GM12878 (cell line): ENCODE data around the gene PPP1CA. TPM values are rescaled to one million over a fixed set of nuclear protein-coding genes. Genes with fewer than 3 reads are reported as not detected.

Experiments
- ATAC-seq: fragments of 200-7000 bp; cut with Tn5 transposase; 3 replicates; pipeline ENCODE4 v1.9.1; 2020; ENCODE audit warnings: mild to moderate bottlenecking, moderate library complexity
- BruUV-seq: library from RNA; stranded (reverse); fragments of 400-500 nt; replicated peaks from 2 replicates; lab custom pipeline; 2021; lab: Mats Ljungman, UMichigan
- CTCF ChIA-PET: fragments of 300-600 bp; sonication (Branson Sonifier 250); formaldehyde crosslinking; extraction: SDS; loops from one replicate; lab custom pipeline; 2021; ENCODE audit warnings: inconsistent platforms; lab: Yijun Ruan, JAX
- POLR2A ChIA-PET: fragments of 350-600 bp; formaldehyde crosslinking; extraction: SDS; loops from one replicate; lab custom pipeline; 2021; ENCODE audit warnings: inconsistent platforms; lab: Charles Lee
- RAD21 ChIA-PET: fragments of 300-600 bp; sonication (Branson Sonifier 250); formaldehyde crosslinking; loops from one replicate; lab custom pipeline; 2023; ENCODE audit warnings: antibody characterized with exemption; ENCODE audit not compliant: unreplicated experiment; lab: Charles Lee
- SMC1A ChIA-PET: fragments of 300-600 bp; sonication (Branson Sonifier 250); formaldehyde crosslinking; loops from one replicate; lab custom pipeline; 2023; ENCODE audit not compliant: unreplicated experiment, uncharacterized antibody; lab: Charles Lee
- DNase-seq: peaks from one replicate; pipeline ENCODE4 v3.0.0-alpha.2; 2011; ENCODE audit warnings: low read depth, low spot score
- FAIRE-seq: peaks from 3 replicates; lab custom pipeline; 2011; peaks lifted over from hg19 to GRCh38; lab: Jason Lieb, UNC
- H2AFZ ChIP-seq: 2 replicates; pipeline ENCODE4 v1.6.0; 2011; ENCODE audit warnings: low read depth, low read length, control low read depth; ENCODE audit not compliant: control insufficient read depth
- H3K27ac ChIP-seq: 2 replicates; pipeline ENCODE4 v1.5.1; 2011; ENCODE audit warnings: control low read depth; ENCODE audit not compliant: control insufficient read depth, insufficient read depth
- H3K27me3 ChIP-seq, 2 experiments: replicated peaks in 1 of 2; 2 replicates each; pipeline versions ENCODE4 v1.6.0 to v1.6.1; 2011; ENCODE audit warnings: low read length in 1 of 2; ENCODE audit not compliant: control insufficient read depth in 2 of 2, insufficient read depth in 2 of 2
- H3K36me3 ChIP-seq, 2 experiments: 2 replicates each; pipeline ENCODE4 v1.5.1; 2011; ENCODE audit warnings: low read length in 1 of 2; ENCODE audit not compliant: control insufficient read depth in 2 of 2, insufficient read depth in 2 of 2
- H3K4me1 ChIP-seq: 2 replicates; pipeline ENCODE4 v1.6.1; 2011; ENCODE audit warnings: mild to moderate bottlenecking, low read length, moderate library complexity, mixed read lengths; ENCODE audit not compliant: control insufficient read depth, insufficient read depth
- H3K4me2 ChIP-seq: 2 replicates; pipeline ENCODE4 v1.6.0; 2011; ENCODE audit warnings: control low read depth; ENCODE audit not compliant: control insufficient read depth, insufficient read depth
- H3K4me3 ChIP-seq: fragments of 200-600 bp; sonication (generic); 2 replicates; pipeline ENCODE4 v1.5.1; 2016
- H3K79me2 ChIP-seq: 2 replicates; pipeline ENCODE4 v1.6.0; 2011; ENCODE audit warnings: low read length; ENCODE audit not compliant: control insufficient read depth, insufficient read depth
- H3K9ac ChIP-seq: 2 replicates; pipeline ENCODE4 v1.8.0; 2011; ENCODE audit warnings: low read length, control low read depth, mixed read lengths; ENCODE audit not compliant: control insufficient read depth, insufficient read depth
- H3K9me3 ChIP-seq: replicated peaks from 3 replicates; pipeline ENCODE4 v1.5.1; 2011; ENCODE audit warnings: mild to moderate bottlenecking, low read length; ENCODE audit not compliant: control insufficient read depth, insufficient read depth
- H4K20me1 ChIP-seq: 2 replicates; pipeline ENCODE4 v1.6.0; 2011; ENCODE audit not compliant: control insufficient read depth, insufficient read depth
- ATF3 ChIP-seq: IDR thresholded peaks from 2 replicates; pipeline ENCODE4 v1.6.1; 2011; ENCODE audit warnings: low read depth, mild to moderate bottlenecking, low read length, moderate library complexity, borderline replicate concordance; ENCODE audit errors: extremely low read depth
- BHLHE40 ChIP-seq, 2 experiments: fragments of 450-650 bp in 1 of 2; IDR thresholded peaks; 2 replicates each; pipeline ENCODE4 v1.6.1; 2011 to 2017; ENCODE audit warnings: low read depth in 2 of 2, borderline replicate concordance in 1 of 2, improper control_type of control experiment in 1 of 2, low read length in 1 of 2, mild to moderate bottlenecking in 1 of 2
- IKZF1 ChIP-seq: fragments of 450-650 bp; conservative IDR thresholded peaks from 2 replicates; pipeline ENCODE4 v1.6.1; 2017; ENCODE audit warnings: antibody characterized with exemption, mild to moderate bottlenecking
- MXI1 ChIP-seq: fragments of 150-350 bp; IDR thresholded peaks from 2 replicates; pipeline ENCODE4 v1.6.1; 2011; ENCODE audit warnings: low read depth, mild to moderate bottlenecking, inconsistent platforms, low read length, improper control_type of control experiment
- NFYB ChIP-seq: IDR thresholded peaks from 2 replicates; pipeline ENCODE4 v1.6.1; 2011; ENCODE audit warnings: low read depth, mild to moderate bottlenecking, low read length, improper control_type of control experiment, moderate library complexity; ENCODE audit not compliant: insufficient read depth
- RBBP5 ChIP-seq: fragments of 200-600 bp; sonication (generic); conservative IDR thresholded peaks from 2 replicates; pipeline ENCODE4 v1.6.1; 2016
- RCOR1 ChIP-seq: conservative IDR thresholded peaks from 2 replicates; pipeline ENCODE4 v1.6.1; 2012; ENCODE audit warnings: low read depth, low read length, improper control_type of control experiment
- SMAD1 ChIP-seq: fragments of 450-650 bp; IDR thresholded peaks from 2 replicates; pipeline ENCODE4 v1.6.1; 2018; ENCODE audit warnings: mild to moderate bottlenecking, low read depth; ENCODE audit not compliant: partially characterized antibody
- SRF ChIP-seq, 2 experiments: IDR thresholded peaks; 2 replicates each; pipeline ENCODE4 v1.6.1; 2011; ENCODE audit warnings: low read depth in 2 of 2, low read length in 2 of 2, mild to moderate bottlenecking in 1 of 2, moderate library complexity in 1 of 2
- SUZ12 ChIP-seq: fragments of 200-600 bp; sonication (generic); IDR thresholded peaks from one replicate; pipeline ENCODE4 v1.6.1; 2018; ENCODE audit warnings: antibody characterized with exemption, mild to moderate bottlenecking; ENCODE audit not compliant: unreplicated experiment
- ZNF217 ChIP-seq: fragments of 450-650 bp; IDR thresholded peaks from 2 replicates; pipeline ENCODE4 v1.6.1; 2017; ENCODE audit warnings: antibody characterized with exemption, mild to moderate bottlenecking
- WGBS: methylation state at CpG from one replicate; pipeline ENCODE4 v1.1.6; 2016; ENCODE audit warnings: low lambda C conversion rate; ENCODE audit not compliant: insufficient replicate concordance, insufficient coverage; ENCODE audit errors: missing lambda C conversion rate; 5-methylcytosine and 5-hydroxymethylcytosine counted together
- in situ Hi-C: fragments of 300-500 bp; cut with MboI; formaldehyde crosslinking; loops from 9 replicates; pipeline ENCODE4 v1.14.3; 2018; ENCODE audit warnings: mixed read lengths
- intact Hi-C: fragments of 100-400 bp; cut with micrococcal nuclease; formaldehyde crosslinking; loops from one replicate; pipeline ENCODE4 v1.14.2; 2022; ENCODE audit not compliant: unreplicated experiment
- polyA plus RNA-seq, 11 experiments: library from polyadenylated mRNA; depleted of rRNA in 4 of 11; unstranded in 6 of 11; stranded (reverse) in 5 of 11; fragments of >200 nt; fragmentation: Nextera tagmentation in 4 of 11; fragmentation: Illumina TruSeq in 1 of 11; extraction: Ambion mirVana in 4 of 11; extraction: Trizol in 1 of 11; gene quantifications; 1 replicate in 1 of 11; 2 replicates in 10 of 11; pipeline versions ENCODE4 v1.2.1 to v1.2.3, GENCODE V29; 2011 to 2016; ENCODE audit warnings: inconsistent platforms in 2 of 11, missing spikeins in 2 of 11, low read depth in 1 of 11
- total RNA-seq, 4 experiments: library from RNA; depleted of rRNA in 3 of 4; stranded (reverse); fragments of >200 nt in 3 of 4; fragmentation: Illumina TruSeq in 1 of 4; extraction: Trizol in 1 of 4; gene quantifications; 2 replicates each; pipeline versions ENCODE4 v1.2.1 to v1.2.3, GENCODE V29; 2013 to 2021

PPP1CA gene
- total and polyA plus RNA-seq, 10 of the 15 experiments (the other 5 are each of a cell fraction or from before 2014, with no cell fraction given): 26.4 to 458 (median 240) TPM

GRCh38 chr11:67376063-67376820 lies 25.4 kb downstream of the PPP1CA start:
- ChIA-PET CTCF (interaction anchor here (0.7 to 25.5 kb wide), 4 partner anchors 13 to 114 kb away, joined by 3 to 1301 read pairs (median 198); partner anchors contain the start of genes CLCF1 and POLD4), POLR2A (interaction anchor here (1.1 to 8.4 kb wide), 2 partner anchors 10 to 22 kb away, joined by 3 to 183 read pairs; partner anchors contain the start of gene POLD4), RAD21 (interaction anchor here (7.2 to 15.0 kb wide), 2 partner anchors 23 to 32 kb away, joined by 197 to 525 read pairs; partner anchors contain the start of gene POLD4), SMC1A (interaction anchor here (21.3 kb wide), 1 partner anchor 20 kb away, joined by 646 read pairs; the partner anchor contains the start of gene POLD4)
- Histone ChIP-seq H3K36me3 (no peaks in the 10 kb centered on the region), H3K4me2 (no peak overlapping the region), H3K4me3 (no peak overlapping the region), H4K20me1 (0 out of 2 replicates have a peak, but pooled peaks cover under 1% of the 10 kb centered on the region), H3K79me2 (no peaks in the 10 kb centered on the region), H3K27me3 (peaks cover 2 to 4% of the 10 kb centered on the region in 2 experiments; a peak in 3 of 4 replicates), H3K9me3 (no peaks in the 10 kb centered on the region), H2AFZ (no peak overlapping the region), H3K9ac (no peak overlapping the region), H3K4me1 (peaks cover 21% of the 10 kb centered on the region), H3K27ac (no peak overlapping the region)
- WGBS: 49% methylated on average over 7 of the region's 7 CpGs
- intact Hi-C loops: no loop called here
- FAIRE-seq (no peak), ATAC-seq (no peak), DNase-seq (no peak)
- 0 out of 2 replicates have a peak, but pooled peaks have one; percentile 19 for TF ChIP-seq IKZF1
- no peak for TF ChIP-seq SUZ12
- BruUV-seq: no TSS peak
- in situ Hi-C loops: no loop called here

GRCh38 chr11:67375320-67376055 lies 26.2 kb downstream of the PPP1CA start:
- intact Hi-C loops: no loop called here
- ChIA-PET CTCF (interaction anchor here (0.7 to 25.5 kb wide), 3 partner anchors 14 to 33 kb away, joined by 3 to 1301 read pairs (median 390); partner anchors contain the start of genes CLCF1 and POLD4), SMC1A (interaction anchor here (21.3 kb wide), 1 partner anchor 19 kb away, joined by 646 read pairs; the partner anchor contains the start of gene POLD4), POLR2A (interaction anchor here (8.4 kb wide), 1 partner anchor 21 kb away, joined by 183 read pairs; the partner anchor contains the start of gene POLD4), RAD21 (interaction anchor here (15.0 kb wide), 1 partner anchor 22 kb away, joined by 525 read pairs; the partner anchor contains the start of gene POLD4)
- Histone ChIP-seq H3K4me2 (no peak overlapping the region), H3K4me3 (no peak overlapping the region), H3K36me3 (no peaks in the 10 kb centered on the region), H3K9ac (no peak overlapping the region), H3K4me1 (peaks cover 14% of the 10 kb centered on the region), H3K27ac (no peak overlapping the region), H3K9me3 (no peaks in the 10 kb centered on the region), H3K27me3 (peaks cover 2 to 4% of the 10 kb centered on the region in 2 experiments; a peak in 3 of 4 replicates), H4K20me1 (0 out of 2 replicates have a peak, but pooled peaks cover 3% of the 10 kb centered on the region), H2AFZ (no peak overlapping the region), H3K79me2 (no peaks in the 10 kb centered on the region)
- in situ Hi-C loops: no loop called here
- BruUV-seq: no TSS peak
- FAIRE-seq (no peak), DNase-seq (no peak), ATAC-seq (no peak)
- 92% methylated on average over 5 of the region's 15 CpGs for WGBS
- no peak for TF ChIP-seq SRF (IDR thresholded peaks at IDR 0.05; ENCODE audit: low read depth in 2 of 2, low read length in 2 of 2)
- TF ChIP-seq SMAD1: no peak
- TF ChIP-seq RBBP5: no peak
- no peak for TF ChIP-seq RCOR1
- TF ChIP-seq ATF3: no peak
- TF ChIP-seq ZNF217: no peak
- TF ChIP-seq MXI1: no peak
- no peak for TF ChIP-seq BHLHE40 (IDR thresholded peaks at IDR 0.05; ENCODE audit: borderline replicate concordance in 1 of 2, low read depth in 2 of 2, low read length in 1 of 2)
- no peak for TF ChIP-seq NFYB
